IPS DF 6.9 (cell line): Measurements from ENCODE around the gene PTBP3.

ENCODE experiments used
- DNase-seq: peaks from one replicate; pipeline ENCODE4 v3.0.0-alpha.2; 2013; ENCODE audit warnings: low read depth, low spot score
- H3K27ac ChIP-seq: one replicate; pipeline ENCODE4 v1.5.1; 2013; ENCODE audit warnings: low read length, control low read depth
- H3K27me3 ChIP-seq: 2 replicates; pipeline ENCODE4 v1.6.1; 2013; ENCODE audit warnings: mild to moderate bottlenecking, low read length; ENCODE audit not compliant: control insufficient read depth, insufficient read depth
- H3K36me3 ChIP-seq: 2 replicates; pipeline ENCODE4 v1.6.1; 2013; ENCODE audit warnings: low read length; ENCODE audit not compliant: control insufficient read depth, insufficient read depth
- H3K4me1 ChIP-seq: 2 replicates; pipeline ENCODE4 v1.6.1; 2013; ENCODE audit warnings: low read length; ENCODE audit not compliant: control insufficient read depth, insufficient read depth
- H3K4me3 ChIP-seq: 2 replicates; pipeline ENCODE4 v1.5.1; 2013; ENCODE audit warnings: mild to moderate bottlenecking, low read length
- H3K9me3 ChIP-seq: 2 replicates; pipeline ENCODE4 v1.6.1; 2013; ENCODE audit warnings: low read length, inconsistent platforms; ENCODE audit not compliant: control insufficient read depth, insufficient read depth
- WGBS: extraction: QIAGEN DNeasy Blood & Tissue Kit; methylation state at CpG from one replicate; pipeline ENCODE4 v1.1.7; 2013; ENCODE audit warnings: mixed read lengths, missing lambda C conversion rate; ENCODE audit not compliant: insufficient read length, insufficient coverage; 5-methylcytosine and 5-hydroxymethylcytosine counted together

The PTBP3 gene

GRCh38 chr9:112355427-112355897, 22.0 kb upstream of the PTBP3 start:
- no peak overlapping the region for H3K4me3 ChIP-seq
- H3K9me3 ChIP-seq = no peaks in the 10 kb centered on the region
- no CpG with 5 or more reads among the region's 8 CpGs for WGBS
- H3K27ac ChIP-seq = no peak overlapping the region
- no peak for DNase-seq
- no peaks in the 10 kb centered on the region for H3K36me3 ChIP-seq
- H3K4me1 ChIP-seq = no peaks in the 10 kb centered on the region
- no peaks in the 10 kb centered on the region for H3K27me3 ChIP-seq

DNA sequence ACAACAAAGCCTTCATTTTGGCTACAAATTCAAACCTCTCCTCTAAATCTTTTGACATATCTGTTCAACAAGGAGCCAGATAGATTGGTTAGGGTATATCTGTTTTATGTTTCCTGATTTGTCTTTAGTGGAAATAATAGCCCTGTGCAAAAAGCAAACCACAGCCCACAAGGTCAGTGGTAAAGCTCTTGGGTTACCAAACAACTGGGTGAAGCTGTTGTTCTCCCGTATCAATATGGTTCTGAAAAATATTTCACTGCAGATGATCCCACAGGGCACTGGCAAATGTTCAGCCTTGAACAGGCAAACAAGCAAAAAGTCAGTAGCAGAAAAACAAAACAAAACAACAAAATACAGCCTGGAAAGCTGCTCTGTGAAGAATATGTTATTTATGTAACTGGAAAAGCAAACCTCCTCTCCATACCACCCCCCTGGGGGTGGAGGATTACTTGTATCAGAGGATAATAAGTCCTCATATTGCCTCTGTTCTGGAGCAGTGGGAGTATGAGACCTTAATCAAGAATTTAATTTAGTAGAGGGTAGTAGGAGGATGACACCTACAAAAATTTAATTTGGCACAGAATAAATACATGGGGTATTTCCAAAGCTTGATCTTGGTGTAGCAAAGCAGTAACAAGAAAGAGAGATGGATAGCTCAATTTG, 20.8 kb upstream of the PTBP3 start:
- no CpG with 5 or more reads among the region's 1 CpG for WGBS
- H3K36me3 ChIP-seq = no peaks in the 10 kb centered on the region
- H3K9me3 ChIP-seq = no peaks in the 10 kb centered on the region
- no peaks in the 10 kb centered on the region; the same call in 1 of the 2 replicates for H3K4me1 ChIP-seq
- no peak for DNase-seq
- H3K27me3 ChIP-seq = no peaks in the 10 kb centered on the region
- no peak overlapping the region for H3K27ac ChIP-seq
- no peak overlapping the region for H3K4me3 ChIP-seq

- Histone ChIP-seq H3K9me3 (no peaks in the 10 kb centered on the region), H3K4me3 (no peak overlapping the region), H3K27ac (no peak overlapping the region), H3K27me3 (no peaks in the 10 kb centered on the region), H3K4me1 (peaks cover 2% of the 10 kb centered on the region; the same call in 1 of the 2 replicates), H3K36me3 (no peaks in the 10 kb centered on the region)
- no CpG with 5 or more reads among the region's 3 CpGs for WGBS
- DNase-seq = no peak
Measured at GRCh38 chr9:112352209-112352608, 18.8 kb upstream of the PTBP3 start.

DNA sequence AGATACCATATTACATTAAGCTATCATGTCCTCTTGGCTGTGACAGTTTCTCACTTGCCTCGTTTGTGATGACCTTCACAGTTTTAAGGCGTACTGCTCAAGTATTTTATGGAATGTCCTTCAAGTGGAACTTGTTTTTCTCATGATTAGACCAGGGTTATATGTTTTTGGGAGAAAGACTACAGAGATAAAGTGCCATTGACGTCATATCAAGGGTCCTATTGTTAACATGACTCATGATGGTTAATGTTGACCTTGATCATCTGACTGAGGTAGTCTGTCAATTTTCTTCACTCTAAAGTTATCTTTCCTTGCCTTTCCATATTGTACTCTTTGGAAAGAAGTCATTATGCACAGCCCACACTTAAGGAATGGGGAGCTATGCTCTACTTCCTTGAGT, 17.8 kb upstream of the PTBP3 start:
- H3K9me3 ChIP-seq = no peaks in the 10 kb centered on the region
- no peak for DNase-seq

GRCh38 chr9:112349008-112349333, 15.6 kb upstream of the PTBP3 start:
- Histone ChIP-seq H3K36me3 (no peaks in the 10 kb centered on the region), H3K27me3 (no peaks in the 10 kb centered on the region), H3K4me1 (peaks cover 2% of the 10 kb centered on the region; the same call in 1 of the 2 replicates), H3K27ac (no peak overlapping the region), H3K9me3 (no peaks in the 10 kb centered on the region), H3K4me3 (no peak overlapping the region)
- DNase-seq = no peak
- no CpG with 5 or more reads among the region's 4 CpGs for WGBS

More for the DNA sequence above, 17.8 kb upstream of the PTBP3 start:
- Histone ChIP-seq H3K4me3 (no peak overlapping the region), H3K4me1 (peaks cover 2% of the 10 kb centered on the region; the same call in 1 of the 2 replicates), H3K36me3 (no peaks in the 10 kb centered on the region), H3K27ac (no peak overlapping the region), H3K27me3 (no peaks in the 10 kb centered on the region)
- WGBS = no CpG with 5 or more reads among the region's 3 CpGs

DNA sequence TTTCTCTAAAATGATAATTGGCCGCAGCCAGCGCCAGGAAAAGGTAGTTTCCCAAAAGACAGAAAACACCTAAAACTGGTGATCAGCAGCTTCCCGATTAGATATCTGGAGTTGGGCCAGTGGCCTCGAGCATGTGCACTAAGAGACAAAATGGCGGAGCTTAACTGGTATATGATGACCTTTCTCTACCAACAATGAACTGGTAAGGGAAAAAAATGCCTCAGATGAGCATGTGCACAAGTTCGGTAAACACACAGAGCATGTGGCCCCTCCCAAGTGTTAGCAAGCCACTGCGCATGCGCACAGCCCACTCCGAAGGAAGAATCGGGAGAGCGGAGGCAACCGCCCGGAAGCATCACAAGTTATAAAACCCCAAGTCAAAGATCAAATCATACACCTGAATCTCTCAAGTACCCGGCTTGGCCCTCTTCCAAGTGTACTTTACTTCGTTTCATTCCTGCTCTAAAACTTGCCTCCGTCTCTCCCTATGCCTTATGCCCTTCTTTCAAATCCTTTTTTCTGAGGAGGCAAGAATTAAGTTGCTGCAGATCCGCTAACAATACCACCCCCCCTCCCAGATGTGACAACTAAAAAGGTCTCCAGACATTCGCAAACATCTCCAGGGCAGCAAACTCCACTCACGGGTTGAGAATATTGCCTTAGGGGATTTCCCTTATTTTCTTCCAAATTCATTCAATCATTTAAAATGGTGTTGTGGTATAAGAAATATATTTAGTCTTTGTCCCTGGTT, 15.0 kb upstream of the PTBP3 start:
- H3K27me3 ChIP-seq = no peaks in the 10 kb centered on the region
- no peaks in the 10 kb centered on the region for H3K9me3 ChIP-seq
- H3K4me3 ChIP-seq = no peak overlapping the region
- H3K4me1 ChIP-seq = peaks cover 2% of the 10 kb centered on the region; the same call in 1 of the 2 replicates
- WGBS = no CpG with 5 or more reads among the region's 19 CpGs
- H3K36me3 ChIP-seq = no peaks in the 10 kb centered on the region
- no peak for DNase-seq
- no peak overlapping the region for H3K27ac ChIP-seq

DNA sequence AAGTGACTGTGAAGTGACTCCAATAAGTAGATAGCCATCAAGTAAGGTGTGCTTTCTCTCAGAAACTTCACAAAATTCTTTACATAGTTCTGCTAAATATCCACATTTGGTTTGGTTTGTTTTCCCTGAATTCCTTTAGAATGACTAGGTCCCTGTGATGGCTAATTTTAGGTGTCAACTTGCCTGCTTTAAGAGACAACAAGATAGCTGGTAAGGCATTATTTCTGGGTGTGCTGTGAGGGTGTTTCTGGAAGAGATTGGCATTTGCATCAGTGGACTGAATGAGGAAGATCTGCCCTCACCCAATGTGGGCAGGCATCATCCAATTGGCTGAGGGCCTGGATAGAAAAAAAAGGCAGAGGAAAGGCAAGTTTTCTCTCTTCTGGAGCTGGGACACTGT, 8.3 kb upstream of the PTBP3 start:
- Histone ChIP-seq H3K27ac (no peak overlapping the region), H3K27me3 (no peaks in the 10 kb centered on the region), H3K4me1 (peaks cover 1% of the 10 kb centered on the region; the same call in 1 of the 2 replicates), H3K36me3 (no peaks in the 10 kb centered on the region), H3K4me3 (no peak overlapping the region), H3K9me3 (no peaks in the 10 kb centered on the region)
- DNase-seq = no peak

- H3K27ac ChIP-seq = no peak overlapping the region
- DNase-seq = no peak
- peaks cover 1% of the 10 kb centered on the region; the same call in 1 of the 2 replicates for H3K4me1 ChIP-seq
- H3K4me3 ChIP-seq = no peak overlapping the region
- no peaks in the 10 kb centered on the region for H3K9me3 ChIP-seq
- WGBS = no CpG with 5 or more reads among the region's 3 CpGs
- H3K27me3 ChIP-seq = no peaks in the 10 kb centered on the region
- no peaks in the 10 kb centered on the region for H3K36me3 ChIP-seq
Measured at GRCh38 chr9:112339886-112340285, 6.5 kb upstream of the PTBP3 start.

DNA sequence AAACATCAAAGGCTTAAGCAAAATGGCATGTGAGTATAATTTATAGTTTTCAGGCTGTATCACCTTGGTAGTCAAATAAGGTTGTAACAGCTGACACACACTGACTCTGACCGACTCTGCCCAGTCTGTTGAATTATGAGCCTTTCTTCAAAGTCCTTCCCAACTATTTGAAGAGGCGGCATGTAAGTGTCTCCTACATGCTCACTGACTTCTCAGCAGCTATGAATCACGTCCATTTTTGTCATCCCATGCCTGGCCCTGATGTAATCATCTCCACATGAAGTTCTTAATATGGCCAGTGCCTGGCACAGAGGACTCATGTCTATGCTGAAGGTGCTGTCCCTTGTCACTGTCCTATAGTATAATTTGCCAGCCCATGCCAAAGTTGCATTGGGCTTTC, 5.1 kb upstream of the PTBP3 start:
- no CpG with 5 or more reads among the region's 3 CpGs for WGBS
- Histone ChIP-seq H3K27me3 (no peaks in the 10 kb centered on the region), H3K36me3 (no peaks in the 10 kb centered on the region), H3K4me1 (peaks cover 1% of the 10 kb centered on the region; the same call in 1 of the 2 replicates), H3K27ac (no peak overlapping the region), H3K9me3 (no peaks in the 10 kb centered on the region), H3K4me3 (no peak overlapping the region)
- DNase-seq = no peak

- no CpG with 5 or more reads among the region's 1 CpG for WGBS
- Histone ChIP-seq H3K4me1 (peaks cover 1% of the 10 kb centered on the region; the same call in 1 of the 2 replicates), H3K36me3 (no peaks in the 10 kb centered on the region), H3K9me3 (no peaks in the 10 kb centered on the region), H3K4me3 (no peak overlapping the region), H3K27me3 (no peaks in the 10 kb centered on the region), H3K27ac (no peak overlapping the region)
- no peak for DNase-seq
Measured at GRCh38 chr9:112337547-112337946, 4.1 kb upstream of the PTBP3 start.
